SU-DHL-6 (cell line): ENCODE measurements around the gene MRFAP1.

Experiments
- CTCF ChIP-seq: fragments of 200-600 bp; sonication (generic); IDR thresholded peaks from one replicate; pipeline ENCODE4 v1.5.1; 2017; ENCODE audit warnings: antibody characterized with exemption, mild to moderate bottlenecking, low read length, moderate library complexity; ENCODE audit not compliant: insufficient read depth, poor library complexity, severe bottlenecking
- EZH2phosphoT487 ChIP-seq: fragments of 200-600 bp; sonication (generic), shearing (Covaris generic); conservative IDR thresholded peaks from 2 replicates; pipeline ENCODE4 v1.6.1; 2018; ENCODE audit warnings: mild to moderate bottlenecking, antibody characterized with exemption, low read length, moderate library complexity, mixed read lengths

- TF ChIP-seq CTCF (no peak), EZH2phosphoT487 (no peak)
Measured at GRCh38 chr4:6673660-6674499, 33.4 kb downstream of the MRFAP1 start.
